Smooth muscle cell (in vitro differentiated cells): ENCODE results near the gene MOCOS. TPM values are rescaled to one million over a fixed set of nuclear protein-coding genes. Genes with fewer than 3 reads are reported as not detected.

Experiments used
- DNase-seq: peaks from one replicate; lab custom pipeline; 2025; ENCODE audit not compliant: unreplicated experiment; lab: John Stamatoyannopoulos, UW
- H2AFZ ChIP-seq: fragments of 200-600 bp; sonication (generic); 2 replicates; pipeline ENCODE4 v1.6.0; 2016; ENCODE audit warnings: antibody characterized with exemption, low read depth, mild to moderate bottlenecking
- H3F3A ChIP-seq: fragments of 200-600 bp; sonication (generic); 2 replicates; pipeline ENCODE4 v1.6.0; 2017; ENCODE audit warnings: antibody characterized with exemption, low read depth
- H3K27ac ChIP-seq: fragments of 200-600 bp; sonication (generic); 2 replicates; pipeline ENCODE4 v1.5.1; 2016; ENCODE audit warnings: low read depth, mild to moderate bottlenecking
- H3K27me3 ChIP-seq: fragments of 200-600 bp; sonication (generic); 2 replicates; pipeline ENCODE4 v1.6.1; 2016; ENCODE audit warnings: low read depth, mild to moderate bottlenecking
- H3K36me3 ChIP-seq: fragments of 200-600 bp; sonication (generic); 2 replicates; pipeline ENCODE4 v1.5.1; 2016; ENCODE audit warnings: low read depth
- H3K4me1 ChIP-seq: fragments of 200-600 bp; sonication (generic); 2 replicates; pipeline ENCODE4 v1.5.1; 2016; ENCODE audit warnings: low read depth
- H3K4me2 ChIP-seq: fragments of 200-600 bp; sonication (generic); 2 replicates; pipeline ENCODE4 v1.6.0; 2016; ENCODE audit warnings: mild to moderate bottlenecking
- H3K4me3 ChIP-seq: fragments of 200-600 bp; sonication (generic); 2 replicates; pipeline ENCODE4 v1.5.1; 2016; ENCODE audit warnings: mild to moderate bottlenecking
- H3K79me2 ChIP-seq: fragments of 200-600 bp; sonication (generic); 2 replicates; pipeline ENCODE4 v1.6.0; 2016; ENCODE audit warnings: low read depth, mild to moderate bottlenecking
- H3K9ac ChIP-seq: fragments of 200-600 bp; sonication (generic); 2 replicates; pipeline ENCODE4 v1.6.0; 2016; ENCODE audit warnings: low read depth
- H3K9me3 ChIP-seq: fragments of 200-600 bp; sonication (generic); replicated peaks from 2 replicates; pipeline ENCODE4 v1.5.1; 2016; ENCODE audit warnings: low read depth
- H4K20me1 ChIP-seq: fragments of 200-600 bp; sonication (generic); 2 replicates; pipeline ENCODE4 v1.6.0; 2016; ENCODE audit warnings: low read depth
- CTCF ChIP-seq: fragments of 200-600 bp; sonication (generic); IDR thresholded peaks from 2 replicates; pipeline ENCODE4 v1.5.1; 2017; ENCODE audit warnings: borderline replicate concordance, mild to moderate bottlenecking, antibody characterized with exemption; ENCODE audit not compliant: insufficient read depth, poor library complexity, severe bottlenecking
- WGBS: methylation state at CpG from one replicate; pipeline ENCODE4 v1.1.7; 2016; ENCODE audit warnings: low lambda C conversion rate; 5-methylcytosine and 5-hydroxymethylcytosine counted together
- polyA plus RNA-seq: library from polyadenylated mRNA; unstranded; fragments of >200 nt; fragmentation: Nextera tagmentation; extraction: Ambion mirVana; gene quantifications from 2 replicates; pipeline ENCODE4 v1.2.1, GENCODE V29; 2016
- total RNA-seq: library from RNA; depleted of rRNA; stranded (reverse); fragments of >200 nt; gene quantifications from 2 replicates; pipeline ENCODE4 v1.2.3, GENCODE V29; 2014

Gene MOCOS
- total and polyA plus RNA-seq, 2 experiments from 2014 or later: 1.6 to 1.7 TPM

- Histone ChIP-seq H3K27ac (no peak overlapping the region), H3F3A (no peaks in the 10 kb centered on the region), H3K4me1 (no peaks in the 10 kb centered on the region), H3K4me2 (no peak overlapping the region), H2AFZ (no peak overlapping the region), H3K9me3 (no peaks in the 10 kb centered on the region), H4K20me1 (peaks cover 14% of the 10 kb centered on the region), H3K9ac (no peak overlapping the region), H3K36me3 (peaks cover 44% of the 10 kb centered on the region), H3K4me3 (no peak overlapping the region), H3K79me2 (peaks cover 3% of the 10 kb centered on the region), H3K27me3 (no peaks in the 10 kb centered on the region)
- WGBS: 73% methylated on average over 5 of the region's 5 CpGs
- TF ChIP-seq CTCF: no peak
- no peak for DNase-seq
Measured at GRCh38 chr18:36169938-36170337, 17.4 kb upstream of the MOCOS start.

GRCh38 chr18:36175481-36175880, 11.8 kb upstream of the MOCOS start:
- WGBS: 86% methylated on average over 1 of the region's 1 CpG
- Histone ChIP-seq H3K27me3 (no peaks in the 10 kb centered on the region), H3K36me3 (peaks cover 30% of the 10 kb centered on the region), H3K79me2 (no peaks in the 10 kb centered on the region), H3K4me2 (no peak overlapping the region), H3K4me3 (no peak overlapping the region), H3K4me1 (no peaks in the 10 kb centered on the region), H3K27ac (no peak overlapping the region), H2AFZ (no peak overlapping the region), H3K9ac (no peak overlapping the region), H4K20me1 (peaks cover 9% of the 10 kb centered on the region), H3F3A (no peaks in the 10 kb centered on the region), H3K9me3 (no peaks in the 10 kb centered on the region)
- DNase-seq: no peak
- no peak for TF ChIP-seq CTCF

GRCh38 chr18:36176177-36176584, 11.1 kb upstream of the MOCOS start:
- H3K27ac ChIP-seq: no peak overlapping the region
- 96% methylated on average over 2 of the region's 2 CpGs for WGBS

More at GRCh38 chr18:36176177-36176584, 11.1 kb upstream of the MOCOS start:
- no peaks in the 10 kb centered on the region for H3F3A ChIP-seq
- no peak overlapping the region for H2AFZ ChIP-seq
- no peaks in the 10 kb centered on the region for H3K79me2 ChIP-seq
- H3K9me3 ChIP-seq: no peaks in the 10 kb centered on the region
- no peak overlapping the region for H3K4me2 ChIP-seq
- H3K27me3 ChIP-seq: no peaks in the 10 kb centered on the region
- DNase-seq: no peak
- H3K4me3 ChIP-seq: no peak overlapping the region
- H3K36me3 ChIP-seq: peaks cover 28% of the 10 kb centered on the region
- TF ChIP-seq CTCF: no peak
- H3K9ac ChIP-seq: no peak overlapping the region
- H4K20me1 ChIP-seq: peaks cover 9% of the 10 kb centered on the region
- H3K4me1 ChIP-seq: no peaks in the 10 kb centered on the region
